ENCODE results near the gene BATF. TPM values are rescaled to one million over a fixed set of nuclear protein-coding genes. Genes with fewer than 3 reads are reported as not detected.

Gene BATF
- total RNA-seq, 1 experiment from 2014 or later = 0.74 TPM

GRCh38 chr14:75521415-75522199 lies 662 bp upstream of the BATF start:
- DNase-seq (ENCODE audit: low read depth, low spot score) = no peak
- in situ Hi-C loops (cut with HindIII; ENCODE audit: low pct_unique_long_range_greater_than_20kb, low sequenced_read_pairs) = no loop called here

DNA sequence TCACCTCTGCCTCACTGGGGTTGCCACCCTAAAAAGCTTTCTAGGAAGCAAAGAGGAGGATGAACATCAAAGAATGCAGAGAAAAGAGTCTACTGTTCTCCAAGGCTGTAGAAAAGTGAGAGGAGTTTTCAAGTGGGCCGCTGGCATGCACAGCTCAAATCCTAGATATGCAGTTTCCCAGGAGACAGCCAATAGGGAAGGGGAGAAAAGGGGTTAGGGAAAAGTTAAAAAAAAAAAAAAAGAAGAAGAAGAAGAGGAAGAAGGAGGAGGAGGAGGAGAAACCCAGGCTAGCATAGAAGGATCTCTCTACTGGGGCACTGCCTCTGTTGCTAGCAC lies 682 bp downstream of the BATF start:
- DNase-seq (ENCODE audit: low read depth, low spot score) = no peak
- in situ Hi-C loops (cut with HindIII; ENCODE audit: low pct_unique_long_range_greater_than_20kb, low sequenced_read_pairs) = no loop called here

GRCh38 chr14:75523771-75524171 lies 1.5 kb downstream of the BATF start:
- no peak for DNase-seq (ENCODE audit: low read depth, low spot score)
- in situ Hi-C loops (cut with HindIII; ENCODE audit: low pct_unique_long_range_greater_than_20kb, low sequenced_read_pairs) = no loop called here

- DNase-seq (ENCODE audit: low read depth, low spot score) = no peak
- in situ Hi-C loops (cut with HindIII; ENCODE audit: low pct_unique_long_range_greater_than_20kb, low sequenced_read_pairs) = no loop called here
Measured at GRCh38 chr14:75525969-75526368, 3.7 kb downstream of the BATF start.

GRCh38 chr14:75527449-75528163 lies 5.3 kb downstream of the BATF start:
- in situ Hi-C loops (cut with HindIII; ENCODE audit: low pct_unique_long_range_greater_than_20kb, low sequenced_read_pairs) = no loop called here
- DNase-seq (ENCODE audit: low read depth, low spot score) = no peak

DNA sequence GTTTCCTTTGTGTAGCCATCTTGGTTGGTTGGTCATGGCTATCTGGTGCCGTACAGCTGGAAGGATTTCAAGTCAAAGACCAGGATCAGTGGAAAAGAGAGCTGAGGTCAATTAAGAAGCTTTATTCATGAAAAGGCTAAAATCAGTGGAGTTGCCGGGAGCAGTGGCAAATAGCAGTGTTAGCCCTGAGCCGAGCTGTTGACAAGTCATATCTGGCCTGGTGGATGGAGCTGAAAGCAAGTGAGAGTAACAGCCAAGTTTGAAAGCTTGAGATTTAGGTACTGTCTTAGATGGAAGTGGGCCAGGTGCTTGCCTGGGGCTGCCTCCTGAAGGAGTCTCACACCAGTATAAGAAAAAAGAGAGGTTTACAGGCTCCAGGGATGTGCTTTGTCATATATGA lies 9.0 kb downstream of the BATF start:
- DNase-seq (ENCODE audit: low read depth, low spot score) = no peak
- in situ Hi-C loops (cut with HindIII; ENCODE audit: low pct_unique_long_range_greater_than_20kb, low sequenced_read_pairs) = no loop called here

DNA sequence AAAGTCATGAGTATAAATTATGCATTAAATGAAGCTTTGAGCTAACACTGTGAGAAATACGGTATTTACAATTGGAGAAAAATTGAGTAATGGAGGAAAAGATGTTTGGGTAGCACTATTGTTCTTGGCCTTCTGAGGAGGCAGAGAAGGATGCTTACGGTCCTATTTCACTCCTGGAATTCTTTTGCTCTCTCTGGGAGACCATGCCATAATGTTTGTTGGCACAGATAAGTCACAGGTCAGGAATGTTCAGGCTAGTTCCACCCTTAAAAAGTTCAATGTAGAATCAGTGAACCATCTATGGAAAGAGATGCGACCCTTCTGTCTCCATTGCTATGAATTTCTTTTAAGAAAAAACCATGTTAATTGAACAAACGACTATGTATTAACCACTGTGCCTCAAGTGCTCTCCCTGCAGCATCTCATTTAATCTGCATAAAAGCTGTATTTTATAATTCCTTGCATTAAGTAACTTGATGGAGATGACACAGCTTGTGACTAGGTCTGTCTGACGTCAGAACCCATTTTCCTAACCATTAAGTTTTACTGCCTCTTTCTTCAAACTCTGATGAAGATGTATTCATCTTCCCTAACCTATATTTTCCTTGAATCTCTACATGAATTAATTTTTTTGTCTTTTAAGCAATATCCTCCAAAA lies 9.5 kb downstream of the BATF start:
- no peak for DNase-seq (ENCODE audit: low read depth, low spot score)
- in situ Hi-C loops (cut with HindIII; ENCODE audit: low pct_unique_long_range_greater_than_20kb, low sequenced_read_pairs) = no loop called here

GRCh38 chr14:75533791-75534555 lies 11.7 kb downstream of the BATF start:
- in situ Hi-C loops (cut with HindIII; ENCODE audit: low pct_unique_long_range_greater_than_20kb, low sequenced_read_pairs) = no loop called here

GRCh38 chr14:75535164-75535898 lies 13.1 kb downstream of the BATF start:
- in situ Hi-C loops (cut with HindIII; ENCODE audit: low pct_unique_long_range_greater_than_20kb, low sequenced_read_pairs) = no loop called here
- no peak for DNase-seq (ENCODE audit: low read depth, low spot score)

More at GRCh38 chr14:75533791-75534555, 11.7 kb downstream of the BATF start:
- DNase-seq (ENCODE audit: low read depth, low spot score) = no peak

DNA sequence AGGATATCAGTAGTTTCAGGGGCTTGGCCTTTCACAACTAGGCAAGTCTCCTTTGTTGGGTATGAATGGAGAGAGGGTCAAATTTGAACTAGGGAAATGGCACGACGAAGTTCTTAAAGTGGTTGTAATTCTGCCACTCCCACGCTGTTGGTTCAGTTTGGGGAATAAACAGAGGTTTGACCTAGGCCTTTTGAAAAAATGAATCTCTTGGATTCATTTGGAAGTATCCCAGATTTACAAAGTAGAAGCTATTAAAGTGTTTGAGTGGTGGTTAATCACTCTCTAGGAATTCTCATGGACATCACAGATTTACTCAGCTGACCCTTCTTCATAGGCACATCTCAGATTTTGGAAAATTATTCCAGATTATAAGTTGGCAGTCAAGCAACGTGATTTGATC lies 14.8 kb downstream of the BATF start:
- in situ Hi-C loops (cut with HindIII; ENCODE audit: low pct_unique_long_range_greater_than_20kb, low sequenced_read_pairs) = no loop called here
- DNase-seq (ENCODE audit: low read depth, low spot score) = no peak

DNA sequence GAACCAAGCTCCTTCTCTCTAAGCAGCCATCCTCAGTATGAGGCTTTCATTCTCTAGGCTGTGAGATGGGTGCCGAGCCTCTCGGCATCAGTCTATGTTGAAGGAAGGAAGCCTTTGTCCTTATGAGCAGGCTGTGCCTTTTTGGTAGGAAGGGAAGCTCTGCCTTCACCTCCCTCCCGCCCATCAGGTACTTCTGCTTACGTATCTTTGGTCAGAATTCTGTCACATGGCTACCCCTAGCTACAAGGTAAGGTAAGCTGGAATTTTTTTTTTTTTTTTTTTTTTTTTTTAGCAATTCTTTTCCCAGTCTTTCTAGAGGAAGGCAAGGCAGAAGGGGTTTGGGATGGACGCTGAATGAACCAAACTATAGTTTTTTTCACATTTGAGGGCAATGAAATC lies 16.9 kb downstream of the BATF start:
- in situ Hi-C loops (cut with HindIII; ENCODE audit: low pct_unique_long_range_greater_than_20kb, low sequenced_read_pairs) = no loop called here
- DNase-seq (ENCODE audit: low read depth, low spot score) = no peak

DNA sequence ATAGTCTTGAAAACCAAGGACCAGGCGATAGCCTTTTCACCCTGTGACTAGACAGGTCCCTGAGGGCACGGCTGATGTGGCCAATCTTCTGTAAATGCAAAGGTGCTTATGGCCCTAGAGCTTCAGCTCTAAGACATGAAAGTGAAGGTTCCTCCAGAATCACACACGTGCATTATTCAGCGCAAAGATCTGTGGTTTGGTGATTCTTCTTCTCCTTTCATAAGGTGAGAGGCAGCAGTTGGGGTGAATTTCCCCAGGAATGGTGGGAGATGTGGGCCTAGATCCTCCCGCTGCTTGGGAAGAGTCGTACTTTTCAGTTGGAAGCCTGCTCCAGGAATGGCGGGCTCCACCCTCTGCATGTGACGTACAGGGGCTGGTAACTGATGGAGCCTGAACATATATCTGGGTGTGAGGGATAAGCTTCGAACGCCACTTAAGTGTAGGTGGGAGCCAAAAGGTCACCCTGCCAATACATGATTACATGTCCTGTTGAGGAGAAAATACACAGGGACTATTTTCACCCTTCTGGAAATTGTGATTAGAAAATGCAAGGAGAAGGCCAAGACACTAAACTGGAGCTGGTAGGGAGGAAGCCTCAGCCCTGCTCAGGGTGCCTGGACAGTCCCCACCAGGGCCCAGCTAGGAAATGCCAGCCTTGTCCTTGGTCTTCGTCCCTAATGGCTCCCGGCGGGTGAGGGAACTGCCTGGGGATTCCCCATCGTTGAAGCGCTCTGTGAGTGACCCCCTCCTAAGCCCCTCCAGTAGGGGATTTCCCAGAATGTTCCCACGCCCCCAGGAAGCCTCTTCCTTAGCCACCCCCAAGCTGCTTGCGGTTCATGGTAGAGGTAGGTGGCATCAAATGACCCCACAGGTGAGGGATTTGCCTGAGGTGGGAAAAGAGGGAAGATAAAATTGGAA lies 17.6 kb downstream of the BATF start:
- in situ Hi-C loops (cut with HindIII; ENCODE audit: low pct_unique_long_range_greater_than_20kb, low sequenced_read_pairs) = no loop called here
- DNase-seq (ENCODE audit: low read depth, low spot score) = no peak

DNA sequence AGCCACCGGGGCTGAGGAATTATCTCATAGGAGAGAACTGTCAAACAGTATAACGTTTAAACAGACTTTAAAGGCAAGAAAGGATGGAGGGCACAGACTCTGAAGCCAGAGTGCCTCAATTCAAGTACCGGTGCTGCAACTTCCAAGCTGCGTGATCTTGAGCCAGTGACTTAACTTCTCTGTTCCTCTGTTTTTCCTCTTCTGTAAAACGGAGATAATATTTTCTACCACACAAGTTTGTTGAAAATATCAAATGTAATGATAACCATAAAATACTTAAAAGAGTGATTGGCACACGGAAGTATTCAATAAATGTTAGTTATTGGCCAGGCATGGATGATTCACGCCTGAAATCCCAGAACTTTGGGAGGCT lies 18.2 kb downstream of the BATF start:
- in situ Hi-C loops (cut with HindIII; ENCODE audit: low pct_unique_long_range_greater_than_20kb, low sequenced_read_pairs) = no loop called here
- DNase-seq (ENCODE audit: low read depth, low spot score) = no peak

GRCh38 chr14:75542588-75543091 lies 20.4 kb downstream of the BATF start:
- in situ Hi-C loops (cut with HindIII; ENCODE audit: low pct_unique_long_range_greater_than_20kb, low sequenced_read_pairs) = no loop called here
- DNase-seq (ENCODE audit: low read depth, low spot score) = no peak

GRCh38 chr14:75543253-75543652 lies 21.0 kb downstream of the BATF start:
- in situ Hi-C loops (cut with HindIII; ENCODE audit: low pct_unique_long_range_greater_than_20kb, low sequenced_read_pairs) = no loop called here

DNA sequence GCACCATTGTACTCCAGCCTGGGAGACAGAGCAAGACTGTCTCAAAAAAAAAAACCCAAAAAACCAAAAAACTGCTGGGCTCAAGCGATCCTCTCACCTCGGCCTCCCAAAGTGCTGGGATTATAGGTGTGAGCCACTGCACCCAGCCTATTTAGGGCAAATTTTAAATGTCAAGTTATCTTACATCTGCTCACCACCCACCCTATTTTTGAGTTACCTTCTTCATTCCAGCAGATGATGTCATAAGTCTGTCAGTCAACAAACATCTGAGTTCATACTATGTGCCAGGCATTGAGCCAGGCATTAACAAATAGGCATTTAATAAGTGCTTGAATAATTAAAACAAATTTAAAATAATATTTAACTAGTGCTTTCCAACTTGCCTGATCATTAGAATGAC lies 21.5 kb downstream of the BATF start:
- in situ Hi-C loops (cut with HindIII; ENCODE audit: low pct_unique_long_range_greater_than_20kb, low sequenced_read_pairs) = no loop called here
- no peak for DNase-seq (ENCODE audit: low read depth, low spot score)

More at GRCh38 chr14:75543253-75543652, 21.0 kb downstream of the BATF start:
- no peak for DNase-seq (ENCODE audit: low read depth, low spot score)

All from SK-MEL-5 (cell line).